Activated CD4-positive, alpha-beta T cell treated with anti-CD3 and anti-CD28 coated beads, Interleukin-2, amount 50 U/mL, for 1 hour (primary cell): ENCODE results near the gene CHAD.
"Not testable (repeated sequence)": the region's sequence is repeated elsewhere in the genome, so short reads cannot be mapped to it uniquely, and the experiment has no call there.

ENCODE experiments used
- DNase-seq: peaks from one replicate; pipeline ENCODE4 v3.0.0-alpha.2; 2020

CHAD gene

GRCh38 chr17:50452630-50453300 lies 15.9 kb downstream of the CHAD start:
- no peak for DNase-seq

- no peak for DNase-seq
These were observed 16.6 kb downstream of the CHAD start for GRCh38 chr17:50451943-50452629.

- no peak for DNase-seq
These were observed 20.0 kb downstream of the CHAD start for GRCh38 chr17:50448643-50449042.

- DNase-seq, result no peak
These were observed 20.6 kb downstream of the CHAD start for GRCh38 chr17:50447870-50448595.

GRCh38 chr17:50445730-50446325 lies 22.9 kb downstream of the CHAD start:
- no peak for DNase-seq

- no peak for DNase-seq
These were observed 23.6 kb downstream of the CHAD start for GRCh38 chr17:50444841-50445715.

- DNase-seq, result no peak
These were observed 25.1 kb downstream of the CHAD start for GRCh38 chr17:50443505-50443974.

- no peak for DNase-seq
These were observed 27.5 kb downstream of the CHAD start for GRCh38 chr17:50440838-50441829.

GRCh38 chr17:50440172-50440837 lies 28.4 kb downstream of the CHAD start:
- DNase-seq, result no peak

- DNase-seq, result no peak
These were observed 29.7 kb downstream of the CHAD start for GRCh38 chr17:50439008-50439407.

- no peak for DNase-seq
These were observed 31.3 kb downstream of the CHAD start for GRCh38 chr17:50437409-50437808.

- no peak for DNase-seq
These were observed 36.4 kb downstream of the CHAD start for GRCh38 chr17:50432125-50432762.

- DNase-seq, result no peak
These were observed 37.7 kb downstream of the CHAD start for GRCh38 chr17:50430821-50431618.

GRCh38 chr17:50429793-50430192 lies 38.9 kb downstream of the CHAD start:
- no peak for DNase-seq

- DNase-seq, result no peak
These were observed 39.8 kb downstream of the CHAD start for GRCh38 chr17:50428831-50429424.

GRCh38 chr17:50428126-50428525 lies 40.6 kb downstream of the CHAD start:
- DNase-seq, result not testable (repeated sequence)

GRCh38 chr17:50426814-50427787 lies 41.6 kb downstream of the CHAD start:
- DNase-seq, result peak; percentile 6

- no peak for DNase-seq
These were observed 42.3 kb downstream of the CHAD start for GRCh38 chr17:50426472-50426782.
